ENCODE measurements around the gene AGAP1. TPM values are rescaled to one million over a fixed set of nuclear protein-coding genes. Genes with fewer than 3 reads are reported as not detected.
A peak's percentile ranks its signal among the peaks of the same experiment; 100 is the strongest.

AGAP1 gene
- total and polyA plus RNA-seq, 11 donors = 5.9 to 21.6 (median 18.9) TPM

- no peaks in the 10 kb centered on the region for H3K36me3 ChIP-seq
- H3K4me1 ChIP-seq = peaks cover 0 to 11% (median 1%) of the 10 kb centered on the region in 12 donors
- H3K27me3 ChIP-seq = no peaks in the 10 kb centered on the region
- DNase-seq (no peak), ATAC-seq (peak in 1 of 4 donors; percentile 10)
- intact Hi-C loops (cut with DNase I) = no loop called here
- whole genome bisulfite sequencing, 4 donors = 86 to 93% (median 89%) methylated on average over 8 of the region's 8 CpGs
- TF ChIP-seq, protein P1, sequence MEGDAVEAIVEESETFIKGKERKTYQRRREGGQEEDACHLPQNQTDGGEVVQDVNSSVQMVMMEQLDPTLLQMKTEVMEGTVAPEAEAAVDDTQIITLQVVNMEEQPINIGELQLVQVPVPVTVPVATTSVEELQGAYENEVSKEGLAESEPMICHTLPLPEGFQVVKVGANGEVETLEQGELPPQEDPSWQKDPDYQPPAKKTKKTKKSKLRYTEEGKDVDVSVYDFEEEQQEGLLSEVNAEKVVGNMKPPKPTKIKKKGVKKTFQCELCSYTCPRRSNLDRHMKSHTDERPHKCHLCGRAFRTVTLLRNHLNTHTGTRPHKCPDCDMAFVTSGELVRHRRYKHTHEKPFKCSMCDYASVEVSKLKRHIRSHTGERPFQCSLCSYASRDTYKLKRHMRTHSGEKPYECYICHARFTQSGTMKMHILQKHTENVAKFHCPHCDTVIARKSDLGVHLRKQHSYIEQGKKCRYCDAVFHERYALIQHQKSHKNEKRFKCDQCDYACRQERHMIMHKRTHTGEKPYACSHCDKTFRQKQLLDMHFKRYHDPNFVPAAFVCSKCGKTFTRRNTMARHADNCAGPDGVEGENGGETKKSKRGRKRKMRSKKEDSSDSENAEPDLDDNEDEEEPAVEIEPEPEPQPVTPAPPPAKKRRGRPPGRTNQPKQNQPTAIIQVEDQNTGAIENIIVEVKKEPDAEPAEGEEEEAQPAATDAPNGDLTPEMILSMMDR (IDR thresholded peaks at IDR 0.05) = no peak
- no peak for TF ChIP-seq POLR2A (IDR thresholded peaks at IDR 0.05)
- no peak overlapping the region for H3K4me3 ChIP-seq
- H3K27ac ChIP-seq = no peak overlapping the region
- H3K9me3 ChIP-seq = no peaks in the 10 kb centered on the region
Observed at GRCh38 chr2:235583925-235584637, 90.2 kb downstream of the AGAP1 start.

GRCh38 chr2:235584638-235585007, 90.8 kb downstream of the AGAP1 start:
- Histone ChIP-seq H3K9me3 (no peaks in the 10 kb centered on the region), H3K4me3 (no peak overlapping the region), H3K27me3 (no peaks in the 10 kb centered on the region), H3K36me3 (no peaks in the 10 kb centered on the region), H3K4me1 (peaks cover 0 to 14% (median 1%) of the 10 kb centered on the region in 12 donors), H3K27ac (no peak overlapping the region)
- no peak for DNase-seq
- ATAC-seq = no peak
- intact Hi-C loops (cut with DNase I) = loop anchor here in 1 of 10 donors (5.0 kb wide), 1 partner anchor 82 kb away; no protein-coding TSS in a partner anchor
- no peak for TF ChIP-seq POLR2A (IDR thresholded peaks at IDR 0.05)
- TF ChIP-seq, protein P1 (IDR thresholded peaks at IDR 0.05) = no peak
- 88 to 95% (median 90%) methylated on average over 10 of the region's 10 CpGs for WGBS, 4 donors

DNA sequence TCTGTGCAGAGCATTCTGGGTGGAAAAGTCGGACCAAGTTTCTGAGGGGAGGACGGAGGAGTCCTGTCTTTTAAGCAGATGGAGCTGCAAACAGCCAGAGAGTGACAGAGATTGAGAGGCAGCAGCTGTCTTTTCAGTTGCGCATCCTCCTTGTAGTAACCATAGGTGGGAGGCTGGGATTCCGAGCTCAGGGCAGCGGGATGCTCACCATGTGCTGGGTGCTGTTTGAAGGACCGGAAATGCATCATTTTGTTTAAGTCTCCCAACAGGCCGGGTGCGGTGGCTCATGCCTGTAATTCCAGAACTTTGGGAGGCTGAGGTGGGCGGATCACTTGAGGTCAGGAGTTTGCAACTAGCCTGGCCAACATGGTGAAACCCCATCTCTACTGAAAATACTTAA, 93.4 kb downstream of the AGAP1 start:
- no peak overlapping the region for H3K4me3 ChIP-seq
- TF ChIP-seq POLR2A (IDR thresholded peaks at IDR 0.05) = no peak
- TF ChIP-seq, protein P1 (IDR thresholded peaks at IDR 0.05) = no peak
- no peaks in the 10 kb centered on the region for H3K36me3 ChIP-seq
- ATAC-seq (no peak), DNase-seq (no peak)
- no peaks in the 10 kb centered on the region for H3K27me3 ChIP-seq
- H3K9me3 ChIP-seq = no peaks in the 10 kb centered on the region
- intact Hi-C loops (cut with DNase I) = loop anchor here in 1 of 10 donors (5.0 kb wide), 1 partner anchor 85 kb away; no protein-coding TSS in a partner anchor
- H3K27ac ChIP-seq = no peak overlapping the region
- 92 to 97% (median 95%) methylated on average over 9 of the region's 9 CpGs for WGBS, 4 donors
- peaks cover 0 to 14% (median 1%) of the 10 kb centered on the region in 12 donors for H3K4me1 ChIP-seq

GRCh38 chr2:235588750-235589149, 94.9 kb downstream of the AGAP1 start:
- peak in 3 of 4 donors; percentile 31 to 45 (median 31) for ATAC-seq
- no peak for DNase-seq
- 26 to 37% (median 31%) methylated on average over 9 of the region's 9 CpGs for WGBS, 4 donors
- no peak overlapping the region for H3K27ac ChIP-seq
- no peaks in the 10 kb centered on the region for H3K36me3 ChIP-seq
- H3K9me3 ChIP-seq = no peaks in the 10 kb centered on the region
- no peak for TF ChIP-seq POLR2A (IDR thresholded peaks at IDR 0.05)
- TF ChIP-seq, protein P1 (IDR thresholded peaks at IDR 0.05) = no peak
- intact Hi-C loops (cut with DNase I) = loop anchor here in 1 of 10 donors (5.0 kb wide), 1 partner anchor 86 kb away; no protein-coding TSS in a partner anchor
- peaks cover 0 to 14% (median 1%) of the 10 kb centered on the region in 12 donors for H3K4me1 ChIP-seq
- no peak overlapping the region for H3K4me3 ChIP-seq
- no peaks in the 10 kb centered on the region for H3K27me3 ChIP-seq

Measured in heart left ventricle (tissue), 16 donors.